Non-pigmented ciliary epithelial cell (primary cell): ENCODE results near the gene THSD4.
A peak's percentile ranks its signal among the peaks of the same experiment; 100 is the strongest.

Source experiments
- DNase-seq: peaks from one replicate; pipeline ENCODE4 v3.0.0-alpha.2; 2010; ENCODE audit warnings: low read depth

Gene THSD4

GRCh38 chr15:71330638-71331162, 215.4 kb downstream of the THSD4 start:
- no peak for DNase-seq

DNA sequence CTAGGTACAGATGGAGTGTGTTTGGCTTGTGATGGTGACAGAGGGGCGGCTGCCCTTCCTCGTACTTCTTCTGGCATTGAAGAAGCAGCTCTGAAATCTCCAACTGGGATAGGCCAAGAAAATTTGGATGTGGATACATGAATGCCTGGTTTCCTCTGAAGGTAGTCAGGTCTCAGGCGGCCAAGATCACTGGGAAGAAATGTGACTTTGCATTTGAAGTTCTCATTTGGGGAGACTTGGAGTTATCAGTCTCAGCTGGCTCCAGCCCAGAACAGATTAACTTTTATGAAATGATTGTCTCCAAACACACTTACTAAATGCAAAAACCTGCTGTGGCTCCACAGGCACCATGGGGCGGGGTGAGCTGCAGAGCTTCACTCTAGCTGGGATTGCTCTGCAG, 215.9 kb downstream of the THSD4 start:
- DNase-seq, result no peak

DNA sequence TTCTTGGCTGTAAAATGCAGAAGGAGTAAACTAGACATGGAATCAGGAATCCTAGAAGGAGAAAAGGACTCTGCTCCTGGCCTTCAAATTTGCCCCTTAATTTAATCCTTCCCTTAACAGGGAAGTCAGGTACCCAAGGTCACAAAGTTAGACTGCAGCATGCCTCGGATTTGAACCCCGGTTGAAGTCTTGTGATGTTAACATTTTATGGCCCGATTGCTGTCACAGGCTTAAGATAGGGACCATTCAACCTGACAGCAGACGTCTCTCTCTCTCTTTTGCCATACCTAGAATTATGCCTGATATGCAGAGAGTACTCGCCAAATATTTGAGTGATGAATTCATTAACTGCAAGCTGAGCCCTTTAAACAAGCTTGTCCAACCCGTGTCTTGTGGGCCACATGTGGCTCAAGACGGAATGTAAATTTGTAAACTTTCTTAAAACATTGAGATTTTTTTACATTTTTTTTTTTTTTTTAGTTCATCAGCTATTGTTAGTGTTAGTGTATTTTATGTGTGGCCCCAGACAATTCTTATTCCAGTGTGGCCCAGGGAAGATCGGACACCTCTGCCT, 217.2 kb downstream of the THSD4 start:
- no peak for DNase-seq

- no peak for DNase-seq
Measured at GRCh38 chr15:71333136-71333700, 217.9 kb downstream of the THSD4 start.

DNA sequence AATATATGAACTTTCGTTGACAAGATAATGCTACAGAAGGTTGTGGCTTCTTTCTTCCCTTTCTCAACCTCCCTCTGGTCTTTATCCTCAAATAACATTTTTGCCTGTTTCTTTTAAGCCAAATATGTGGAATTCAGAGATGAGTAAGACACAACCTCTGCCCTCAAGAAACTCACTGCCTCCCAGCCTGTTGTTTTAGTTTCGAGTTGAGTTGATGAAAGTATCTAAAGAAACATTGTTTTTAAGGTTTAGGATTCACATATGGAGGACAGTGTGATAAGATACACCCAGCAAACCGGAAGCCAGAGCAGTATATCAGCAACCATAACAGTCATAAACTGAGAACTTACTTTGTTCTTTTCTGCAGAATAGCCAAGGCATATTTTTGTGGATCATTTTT, 218.6 kb downstream of the THSD4 start:
- peak; percentile 55 for DNase-seq

- no peak for DNase-seq
Measured at GRCh38 chr15:71334434-71334833, 219.2 kb downstream of the THSD4 start.

GRCh38 chr15:71334873-71335272, 219.6 kb downstream of the THSD4 start:
- DNase-seq, result no peak

DNA sequence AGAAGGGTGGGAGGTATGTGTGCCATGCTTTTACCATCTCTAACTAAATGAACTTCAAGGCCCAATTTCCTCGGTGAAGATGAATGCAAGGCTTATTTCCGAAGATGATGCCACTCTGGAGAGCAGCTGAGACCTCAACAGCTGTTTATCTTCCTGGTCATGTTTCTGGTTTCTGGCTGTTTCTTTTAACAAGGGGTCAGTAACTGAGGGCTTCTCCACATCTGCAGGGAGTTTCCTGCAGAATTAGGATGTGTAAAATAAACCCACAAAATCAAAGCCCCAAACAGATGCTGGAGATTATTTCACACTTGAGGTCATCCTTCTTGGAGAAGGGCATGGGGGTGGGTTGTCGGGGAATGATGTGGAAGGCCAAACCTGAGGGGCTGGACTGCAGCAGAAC, 220.3 kb downstream of the THSD4 start:
- DNase-seq, result no peak

GRCh38 chr15:71336671-71337070, 221.4 kb downstream of the THSD4 start:
- DNase-seq, result no peak

- DNase-seq, result no peak
Measured at GRCh38 chr15:71337197-71337845, 222.1 kb downstream of the THSD4 start.

DNA sequence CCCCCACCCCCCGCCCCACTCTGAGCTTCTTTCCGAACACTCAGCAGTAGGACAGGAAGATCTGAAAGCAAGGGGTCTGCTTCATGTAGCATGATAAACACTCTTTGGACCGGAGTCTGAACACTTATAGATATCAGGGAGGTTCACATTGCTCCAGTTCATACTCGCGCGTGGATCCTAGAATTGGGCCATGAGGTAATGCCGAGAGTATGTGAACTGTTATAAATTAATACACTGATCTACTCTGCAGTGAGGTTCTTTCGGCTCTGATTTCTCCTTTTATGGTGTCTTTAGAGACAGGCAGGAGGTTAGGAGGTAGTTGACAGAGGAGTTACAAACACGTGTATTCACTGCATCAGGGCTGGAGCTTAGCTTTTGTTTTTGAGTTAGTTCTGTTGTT, 223.0 kb downstream of the THSD4 start:
- no peak for DNase-seq

GRCh38 chr15:71338827-71339542, 223.7 kb downstream of the THSD4 start:
- no peak for DNase-seq

DNA sequence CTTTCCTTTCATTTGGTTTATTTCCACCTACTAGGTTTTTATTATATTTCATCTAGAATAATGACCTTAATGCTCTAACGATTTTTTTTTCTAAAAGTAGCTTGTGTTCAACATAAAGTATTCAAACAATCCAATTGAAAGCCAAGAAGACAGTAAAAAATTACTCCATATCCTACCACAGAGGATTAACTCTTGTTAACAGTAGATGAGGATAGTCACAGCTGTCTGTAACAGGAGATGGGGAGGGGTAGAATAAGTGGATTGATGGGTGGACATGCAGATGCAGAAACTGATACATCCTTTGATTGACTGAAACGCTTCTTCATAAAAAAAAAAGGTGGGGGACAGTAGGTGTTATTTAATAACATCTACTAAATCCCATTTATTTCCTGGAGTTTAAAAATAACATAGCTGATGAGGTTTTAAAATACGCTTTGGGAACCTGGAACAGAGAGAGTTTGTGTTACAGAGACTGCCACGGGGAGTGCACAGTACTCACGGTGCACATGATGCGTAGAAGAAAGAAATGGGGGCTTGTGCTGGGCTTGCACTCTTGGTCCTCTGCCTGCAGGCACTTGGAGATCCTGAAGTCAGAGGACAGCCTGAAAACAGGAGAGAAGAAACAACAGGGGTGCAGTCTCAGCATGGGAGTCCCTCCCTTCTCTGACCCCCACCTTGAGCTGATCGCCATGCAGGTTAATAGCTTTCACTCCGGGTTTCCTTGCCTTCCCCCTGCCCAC, 226.7 kb downstream of the THSD4 start:
- no peak for DNase-seq

DNA sequence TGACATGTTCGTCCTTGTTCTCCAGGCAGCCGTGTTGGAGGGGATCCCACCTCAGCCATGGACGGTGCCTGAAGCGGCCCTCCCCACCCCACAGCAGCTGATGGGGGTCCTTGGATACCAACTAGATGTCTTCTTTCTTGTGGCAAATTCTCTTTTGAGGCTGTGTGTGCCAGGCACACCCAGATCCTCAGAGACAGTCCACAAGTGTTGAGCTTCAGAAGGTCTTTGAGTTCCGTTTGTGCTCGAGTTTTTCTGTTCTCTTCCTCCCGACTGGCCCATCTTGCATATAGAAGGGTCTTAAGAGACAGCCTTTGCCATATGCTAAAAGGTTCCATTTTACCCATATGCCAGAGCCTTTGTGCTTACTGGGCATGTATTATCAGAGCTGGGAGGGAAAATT, 227.4 kb downstream of the THSD4 start:
- DNase-seq, result no peak

GRCh38 chr15:71344316-71344715, 229.0 kb downstream of the THSD4 start:
- DNase-seq, result no peak

DNA sequence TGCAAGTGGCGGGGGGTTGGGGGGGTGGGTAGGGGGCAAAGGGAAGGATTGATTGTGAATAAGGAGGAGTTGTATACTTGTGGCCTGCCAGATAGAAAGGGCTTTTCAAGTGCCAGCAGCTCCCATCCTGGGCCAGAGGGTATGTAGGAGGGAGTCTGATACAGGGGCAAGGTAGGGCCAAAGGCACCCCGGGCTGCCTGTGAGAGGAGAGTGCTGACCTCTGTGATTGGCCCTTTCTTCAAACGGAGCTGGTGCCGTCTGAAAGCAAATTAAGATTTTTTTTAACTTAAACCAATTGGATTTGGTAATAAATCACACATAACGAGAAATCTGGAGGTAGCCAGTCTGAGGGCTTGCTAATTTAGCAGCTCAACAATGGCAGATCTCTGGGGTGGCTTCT, 229.9 kb downstream of the THSD4 start:
- DNase-seq, result no peak

- no peak for DNase-seq
Measured at GRCh38 chr15:71346464-71346863, 231.2 kb downstream of the THSD4 start.

GRCh38 chr15:71348597-71348996, 233.3 kb downstream of the THSD4 start:
- DNase-seq, result no peak

- no peak for DNase-seq
Measured at GRCh38 chr15:71349336-71349735, 234.1 kb downstream of the THSD4 start.

DNA sequence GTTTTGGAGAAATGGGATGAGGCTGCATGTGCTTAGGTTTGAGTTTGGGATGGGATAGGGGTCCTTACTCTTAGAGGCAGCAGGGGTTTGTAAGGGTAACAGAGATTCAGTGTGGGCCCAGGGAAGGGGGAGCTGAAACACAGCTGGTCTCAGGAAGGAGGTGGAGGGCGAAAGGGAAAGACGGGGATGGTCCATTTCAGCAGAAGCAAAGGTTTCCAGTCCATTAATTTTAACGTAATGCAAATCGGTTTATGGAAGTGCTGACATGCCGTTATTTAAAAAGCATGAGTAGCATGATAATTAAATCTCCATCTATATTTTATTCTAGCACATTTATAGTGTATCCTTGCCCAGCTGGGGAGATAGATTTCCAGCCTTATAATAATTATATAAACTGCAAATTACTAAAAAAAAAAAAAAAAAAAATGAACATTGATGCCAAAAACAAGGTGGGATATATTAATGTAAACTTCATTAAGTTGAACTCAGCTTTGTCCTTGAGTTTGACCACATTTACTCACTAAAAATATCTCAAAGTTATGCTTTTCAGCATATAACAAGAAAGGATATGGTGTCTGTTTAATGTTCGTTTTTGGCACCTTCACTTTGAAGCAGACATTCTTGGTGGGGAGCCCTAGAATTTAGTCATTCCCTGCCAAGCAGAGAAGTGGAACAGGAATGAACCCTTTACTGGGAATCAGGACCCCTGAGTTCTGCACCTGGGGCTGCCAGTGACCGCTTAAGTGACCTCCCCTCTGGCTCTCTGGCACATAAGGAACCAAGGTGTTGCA, 234.7 kb downstream of the THSD4 start:
- DNase-seq, result no peak

- DNase-seq, result no peak
Measured at GRCh38 chr15:71350622-71351378, 235.5 kb downstream of the THSD4 start.
